Raji (cell line): ENCODE results near the gene TPP1.

Experiments used
- POLR2A ChIP-seq: IDR thresholded peaks from 2 replicates; pipeline ENCODE4 v1.6.1; 2011; ENCODE audit warnings: low read depth, low read length, control low read depth; ENCODE audit not compliant: insufficient read depth

The TPP1 gene

DNA sequence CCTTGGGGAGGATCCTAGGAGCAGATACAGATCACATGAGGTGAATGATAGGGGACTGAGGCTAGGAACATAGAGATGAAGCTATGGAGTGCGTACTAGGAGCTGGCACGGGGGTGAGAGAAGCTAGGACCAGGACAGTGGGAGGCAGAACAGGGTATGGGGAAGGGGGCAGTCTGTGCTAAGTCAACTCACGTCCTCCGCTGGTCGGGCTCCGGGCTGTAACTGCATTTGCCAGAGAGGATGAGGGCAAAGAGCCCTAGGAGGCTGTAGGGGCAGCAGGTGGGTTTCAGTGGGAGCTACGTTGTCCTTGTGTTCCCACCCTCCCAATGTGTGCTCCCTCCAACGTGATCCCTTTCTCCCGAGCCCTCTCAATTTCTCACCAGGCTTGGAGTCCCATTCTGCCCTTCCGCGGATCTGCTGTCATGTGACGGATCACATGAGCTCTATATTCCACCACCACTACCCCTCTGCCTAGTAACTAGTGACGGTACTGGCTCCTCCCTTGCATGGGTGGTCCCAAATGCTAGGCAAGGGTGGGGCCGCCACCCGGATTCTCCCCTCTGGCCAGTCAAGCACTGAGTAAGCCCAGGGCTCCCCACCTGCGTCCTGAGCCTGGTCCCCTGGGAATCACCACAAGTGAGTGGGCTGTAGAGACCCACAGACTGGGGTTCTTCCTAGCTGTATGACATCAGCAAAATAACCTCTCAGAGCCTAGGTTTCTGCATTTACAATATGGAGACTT lies at the start of gene TPP1:
TPP1 (minus strand) TSS at position 419 of the 742 bp plus-strand sequence; CDS start at position 397, 22 bp downstream.
- TF ChIP-seq POLR2A: peak; percentile 89

DNA sequence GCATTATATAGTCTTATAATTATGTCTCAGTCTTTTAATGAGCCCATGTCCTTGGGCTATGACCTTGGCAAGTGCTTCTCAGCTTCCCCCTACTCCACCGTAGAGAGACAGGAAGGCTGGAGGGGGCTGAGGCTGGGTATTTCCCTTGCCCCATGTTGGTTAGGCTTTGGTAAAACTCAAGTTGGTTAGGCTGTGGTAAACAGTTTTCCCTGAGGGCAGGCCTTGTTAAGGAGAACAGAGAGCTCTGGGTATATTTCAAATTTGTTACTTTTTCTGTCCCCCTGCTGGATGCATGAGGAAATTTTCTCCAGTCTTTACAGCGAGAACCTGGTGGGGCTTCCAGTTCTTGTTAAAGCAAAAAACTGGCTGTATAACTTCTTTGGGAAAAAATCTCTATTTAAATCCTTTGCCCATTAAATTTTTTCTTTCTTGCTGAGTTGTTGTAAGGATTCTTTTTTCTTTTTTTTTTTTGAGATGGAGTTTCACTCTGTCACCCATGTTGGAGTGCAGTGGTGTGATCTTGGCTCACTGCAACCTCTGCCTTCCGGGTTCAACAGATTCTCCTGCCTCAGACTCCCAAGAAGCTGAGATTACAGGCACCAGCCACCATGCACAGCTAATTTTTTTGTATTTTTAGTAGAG lies 48.6 kb upstream of the TPP1 start:
- no peak for TF ChIP-seq POLR2A

DNA sequence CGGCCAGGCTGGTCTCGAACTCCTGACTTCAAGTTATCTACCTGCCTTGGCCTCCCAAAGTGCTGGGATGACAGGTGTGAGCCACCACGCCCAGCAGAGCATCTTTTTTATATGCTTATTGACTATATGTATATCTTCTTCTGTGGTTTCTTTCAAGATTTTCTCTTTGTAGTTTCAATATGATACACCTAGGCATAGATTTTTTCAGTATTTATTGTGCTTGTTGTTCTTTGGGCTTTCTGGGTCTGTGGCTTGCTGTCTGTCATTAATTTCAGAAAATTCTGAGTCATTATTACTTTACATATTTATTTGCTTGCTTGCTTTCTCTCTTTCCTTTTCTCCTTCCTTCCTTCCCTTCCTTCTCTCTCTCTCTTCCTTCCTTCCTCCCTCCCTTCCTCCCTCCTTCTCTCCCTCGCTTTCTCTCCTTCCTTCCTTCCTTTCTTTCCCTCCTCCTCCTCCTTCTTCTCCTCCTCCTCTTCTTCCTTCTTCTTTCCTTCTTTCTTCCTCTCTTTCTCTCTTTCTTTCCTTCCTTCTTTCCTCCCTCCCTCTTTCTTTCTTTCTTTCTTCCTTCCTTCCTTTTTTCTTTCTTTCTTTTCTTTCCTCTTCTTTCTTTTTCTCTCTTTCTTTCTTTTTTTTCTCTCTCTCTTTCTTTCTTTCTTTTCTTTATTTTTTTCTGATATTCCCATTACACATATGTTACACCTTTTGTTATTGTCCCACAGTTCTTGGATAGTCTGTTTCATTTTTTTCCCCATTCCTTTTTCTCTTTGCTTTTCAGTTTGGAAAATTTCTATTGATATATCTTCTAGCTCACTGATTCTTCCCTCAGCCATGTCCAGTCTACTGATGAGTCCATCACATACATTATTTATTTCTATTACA lies 47.3 kb upstream of the TPP1 start:
- no peak for TF ChIP-seq POLR2A

GRCh38 chr11:6664551-6664950 lies 45.3 kb upstream of the TPP1 start:
- TF ChIP-seq POLR2A: no peak

GRCh38 chr11:6663794-6664469 lies 44.7 kb upstream of the TPP1 start:
- TF ChIP-seq POLR2A: no peak

- no peak for TF ChIP-seq POLR2A
Measured at GRCh38 chr11:6660712-6661111, 41.5 kb upstream of the TPP1 start.

- no peak for TF ChIP-seq POLR2A
Measured at GRCh38 chr11:6658647-6659046, 39.4 kb upstream of the TPP1 start.

- no peak for TF ChIP-seq POLR2A
Measured at GRCh38 chr11:6657346-6657745, 38.1 kb upstream of the TPP1 start.

DNA sequence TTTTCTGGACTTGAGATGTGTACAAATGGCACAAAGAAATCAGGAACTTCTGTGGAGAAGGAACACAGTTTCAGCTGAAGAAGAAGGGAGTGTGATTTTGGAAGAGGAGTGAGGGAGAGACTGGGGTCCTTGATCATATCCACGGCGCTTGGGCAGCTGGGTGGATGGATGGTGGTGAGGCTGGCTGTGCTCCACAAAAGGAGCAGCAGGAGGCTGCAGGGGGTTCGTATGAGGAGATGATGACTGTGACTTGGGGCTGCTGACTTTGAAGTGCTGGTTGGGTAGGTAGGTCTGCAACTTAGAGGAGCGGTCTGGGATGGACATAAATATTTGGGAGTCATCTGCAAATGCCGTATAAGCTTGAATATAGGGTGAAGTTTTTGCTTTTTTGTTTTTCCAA lies 37.7 kb upstream of the TPP1 start:
- TF ChIP-seq POLR2A: no peak

GRCh38 chr11:6656584-6656915 lies 37.3 kb upstream of the TPP1 start:
- no peak for TF ChIP-seq POLR2A

GRCh38 chr11:6655790-6656583 lies 36.8 kb upstream of the TPP1 start, which contains the start of gene DCHS1:
DCHS1 (minus strand) TSS chr11:6655809; CDS start chr11:6641613, 14,196 bp downstream.
- no peak for TF ChIP-seq POLR2A

- no peak for TF ChIP-seq POLR2A
Measured at GRCh38 chr11:6655020-6655789, 36.0 kb upstream of the TPP1 start.

GRCh38 chr11:6654281-6655019 lies 35.2 kb upstream of the TPP1 start:
- no peak for TF ChIP-seq POLR2A
